GM12864 (cell line): ENCODE data around the gene BANP.

Experiments used
- DNase-seq: peaks from one replicate; pipeline ENCODE4 v3.0.0-alpha.2; 2011; ENCODE audit warnings: low read depth
- H3K4me3 ChIP-seq: 2 replicates; pipeline ENCODE4 v1.5.1; 2011; ENCODE audit warnings: mild to moderate bottlenecking, low read depth, low read length, control low read depth
- CTCF ChIP-seq: IDR thresholded peaks from 2 replicates; pipeline ENCODE4 v1.5.1; 2011; ENCODE audit warnings: low read depth, mild to moderate bottlenecking, moderate library complexity, low read length, control low read depth, inconsistent platforms; ENCODE audit errors: missing control alignments

BANP gene

GRCh38 chr16:88077328-88078108 is 126.3 kb downstream of the BANP start:
- no peak for DNase-seq
- no peak overlapping the region for H3K4me3 ChIP-seq

GRCh38 chr16:88078111-88078775 is 127.0 kb downstream of the BANP start:
- no peak for DNase-seq
- H3K4me3 ChIP-seq: no peak overlapping the region
- TF ChIP-seq CTCF: no peak

More at GRCh38 chr16:88077328-88078108, 126.3 kb downstream of the BANP start:
- TF ChIP-seq CTCF: no peak

- no peak for TF ChIP-seq CTCF
- no peak overlapping the region for H3K4me3 ChIP-seq
- no peak for DNase-seq
These were observed 132.3 kb downstream of the BANP start for GRCh38 chr16:88083582-88083981.

- no peak for DNase-seq
- H3K4me3 ChIP-seq: no peak overlapping the region
- no peak for TF ChIP-seq CTCF
These were observed 133.6 kb downstream of the BANP start for GRCh38 chr16:88084881-88085280.

- H3K4me3 ChIP-seq: no peak overlapping the region
- TF ChIP-seq CTCF: no peak
- DNase-seq: no peak
These were observed 135.6 kb downstream of the BANP start for GRCh38 chr16:88086571-88087516.

GRCh38 chr16:88087517-88087877 is 136.3 kb downstream of the BANP start:
- DNase-seq: no peak
- H3K4me3 ChIP-seq: no peak overlapping the region
- TF ChIP-seq CTCF: no peak
